ENCODE measurements around the gene LEFTY1. TPM values are rescaled to one million over a fixed set of nuclear protein-coding genes. Genes with fewer than 3 reads are reported as not detected.

LEFTY1 gene
- total RNA-seq, 1 experiment from 2014 or later = not detected

- Histone ChIP-seq H3K27ac (ENCODE audit: low read length) (no peak overlapping the region), H3K27me3 (ENCODE audit: control insufficient read depth, insufficient read depth, low read length) (no peaks in the 10 kb centered on the region), H3K4me1 (ENCODE audit: control insufficient read depth, insufficient read depth, low read length) (peaks cover 5% of the 10 kb centered on the region), H3K4me3 (ENCODE audit: low read depth in 2 of 2, low read length in 2 of 2) (no peak overlapping the region), H3K36me3 (ENCODE audit: control insufficient read depth, insufficient read depth, low read length) (no peaks in the 10 kb centered on the region), H3K9me3 (ENCODE audit: control insufficient read depth, insufficient read depth, low read depth, low read length) (no peaks in the 10 kb centered on the region)
- POLR2A ChIA-PET = no interaction called here
- intact Hi-C loops (cut with micrococcal nuclease; ENCODE audit: unreplicated experiment) = no loop called here
- no peak for ATAC-seq
- TF ChIP-seq REST (IDR thresholded peaks at IDR 0.05; ENCODE audit: insufficient read depth in 1 of 2, low read depth in 2 of 2, low read length in 1 of 2) (no peak), CTCF (IDR thresholded peaks at IDR 0.05) (no peak), SIN3A (IDR thresholded peaks at IDR 0.05; ENCODE audit: borderline replicate concordance, insufficient read depth, low read depth, low read length) (no peak), TCF7L2 (IDR thresholded peaks at IDR 0.05; ENCODE audit: low read depth, low read length) (no peak), POLR2AphosphoS5 (IDR thresholded peaks at IDR 0.05; ENCODE audit: low read depth, low read length) (no peak)
- in situ Hi-C loops (cut with HindIII; ENCODE audit: low pct_unique_long_range_greater_than_20kb, low sequenced_read_pairs) = no loop called here
- BruUV-seq (replicated peaks) = no TSS peak
- DNase-seq (ENCODE audit: low read depth, low spot score) = no peak
- CTCF ChIA-PET = no interaction called here
These were observed 7.5 kb upstream of the LEFTY1 start for GRCh38 chr1:225896494-225896893.

GRCh38 chr1:225892307-225892706, 3.4 kb upstream of the LEFTY1 start:
- BruUV-seq (replicated peaks) = no TSS peak
- peaks cover 5% of the 10 kb centered on the region for H3K4me1 ChIP-seq (ENCODE audit: control insufficient read depth, insufficient read depth, low read length)
- no peak overlapping the region for H3K4me3 ChIP-seq (ENCODE audit: low read depth in 2 of 2, low read length in 2 of 2)
- intact Hi-C loops (cut with micrococcal nuclease; ENCODE audit: unreplicated experiment) = no loop called here
- ChIA-PET CTCF (no interaction called here), POLR2A (no interaction called here)
- H3K27ac ChIP-seq (ENCODE audit: low read length) = no peak overlapping the region
- no peaks in the 10 kb centered on the region for H3K36me3 ChIP-seq (ENCODE audit: control insufficient read depth, insufficient read depth, low read length)
- in situ Hi-C loops (cut with HindIII; ENCODE audit: low pct_unique_long_range_greater_than_20kb, low sequenced_read_pairs) = no loop called here
- TF ChIP-seq POLR2AphosphoS5 (IDR thresholded peaks at IDR 0.05; ENCODE audit: low read depth, low read length) = no peak
- no peak for TF ChIP-seq TCF7L2 (IDR thresholded peaks at IDR 0.05; ENCODE audit: low read depth, low read length)
- no peak for TF ChIP-seq REST (IDR thresholded peaks at IDR 0.05; ENCODE audit: insufficient read depth in 1 of 2, low read depth in 2 of 2, low read length in 1 of 2)
- TF ChIP-seq SIN3A (IDR thresholded peaks at IDR 0.05; ENCODE audit: borderline replicate concordance, insufficient read depth, low read depth, low read length) = no peak
- TF ChIP-seq CTCF (IDR thresholded peaks at IDR 0.05) = no peak
- no peaks in the 10 kb centered on the region for H3K9me3 ChIP-seq (ENCODE audit: control insufficient read depth, insufficient read depth, low read depth, low read length)
- ATAC-seq (no peak), DNase-seq (ENCODE audit: low read depth, low spot score) (no peak)
- no peaks in the 10 kb centered on the region for H3K27me3 ChIP-seq (ENCODE audit: control insufficient read depth, insufficient read depth, low read length)

All from Panc1 (cell line).